ENCODE data around the gene PRKCB. TPM values are rescaled to one million over a fixed set of nuclear protein-coding genes. Genes with fewer than 3 reads are reported as not detected.

PRKCB gene
- polyA plus RNA-seq, 1 donor from 2014 or later: 27.6 TPM

DNA sequence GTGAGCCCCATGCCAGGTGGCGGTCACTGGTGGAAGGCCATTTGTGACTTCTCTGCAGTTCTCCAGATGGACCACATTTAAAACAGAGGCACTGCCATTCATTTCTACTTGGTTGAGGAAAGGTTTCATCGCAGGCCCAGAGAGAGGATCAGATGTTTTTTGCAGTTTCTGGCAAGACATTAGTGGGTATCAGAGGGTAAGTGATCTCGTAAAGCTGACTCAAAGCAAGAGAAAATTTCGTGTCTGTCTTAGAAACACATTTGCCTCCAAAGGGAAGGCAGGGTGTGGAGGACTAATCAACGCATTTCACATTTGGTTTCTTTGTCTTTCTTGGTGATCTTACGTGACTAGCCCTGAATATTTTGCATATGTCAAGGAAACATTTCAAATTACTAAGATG is 81.8 kb downstream of the PRKCB start:
- no peaks in the 10 kb centered on the region for H3K27me3 ChIP-seq (ENCODE audit: insufficient read depth, low read depth, low read length)
- TF ChIP-seq RAD21 (conservative IDR thresholded peaks at IDR 0.05): no peak
- TF ChIP-seq, protein P1, sequence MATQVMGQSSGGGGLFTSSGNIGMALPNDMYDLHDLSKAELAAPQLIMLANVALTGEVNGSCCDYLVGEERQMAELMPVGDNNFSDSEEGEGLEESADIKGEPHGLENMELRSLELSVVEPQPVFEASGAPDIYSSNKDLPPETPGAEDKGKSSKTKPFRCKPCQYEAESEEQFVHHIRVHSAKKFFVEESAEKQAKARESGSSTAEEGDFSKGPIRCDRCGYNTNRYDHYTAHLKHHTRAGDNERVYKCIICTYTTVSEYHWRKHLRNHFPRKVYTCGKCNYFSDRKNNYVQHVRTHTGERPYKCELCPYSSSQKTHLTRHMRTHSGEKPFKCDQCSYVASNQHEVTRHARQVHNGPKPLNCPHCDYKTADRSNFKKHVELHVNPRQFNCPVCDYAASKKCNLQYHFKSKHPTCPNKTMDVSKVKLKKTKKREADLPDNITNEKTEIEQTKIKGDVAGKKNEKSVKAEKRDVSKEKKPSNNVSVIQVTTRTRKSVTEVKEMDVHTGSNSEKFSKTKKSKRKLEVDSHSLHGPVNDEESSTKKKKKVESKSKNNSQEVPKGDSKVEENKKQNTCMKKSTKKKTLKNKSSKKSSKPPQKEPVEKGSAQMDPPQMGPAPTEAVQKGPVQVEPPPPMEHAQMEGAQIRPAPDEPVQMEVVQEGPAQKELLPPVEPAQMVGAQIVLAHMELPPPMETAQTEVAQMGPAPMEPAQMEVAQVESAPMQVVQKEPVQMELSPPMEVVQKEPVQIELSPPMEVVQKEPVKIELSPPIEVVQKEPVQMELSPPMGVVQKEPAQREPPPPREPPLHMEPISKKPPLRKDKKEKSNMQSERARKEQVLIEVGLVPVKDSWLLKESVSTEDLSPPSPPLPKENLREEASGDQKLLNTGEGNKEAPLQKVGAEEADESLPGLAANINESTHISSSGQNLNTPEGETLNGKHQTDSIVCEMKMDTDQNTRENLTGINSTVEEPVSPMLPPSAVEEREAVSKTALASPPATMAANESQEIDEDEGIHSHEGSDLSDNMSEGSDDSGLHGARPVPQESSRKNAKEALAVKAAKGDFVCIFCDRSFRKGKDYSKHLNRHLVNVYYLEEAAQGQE (IDR thresholded peaks at IDR 0.05; ENCODE audit: borderline replicate concordance): no peak
- TF ChIP-seq EP300 (conservative IDR thresholded peaks at IDR 0.05; ENCODE audit: poor library complexity, severe bottlenecking): no peak
- TF ChIP-seq TAF1 (IDR thresholded peaks at IDR 0.05; ENCODE audit: low read depth): no peak
- TF ChIP-seq POLR2AphosphoS5 (IDR thresholded peaks at IDR 0.05): no peak
- TF ChIP-seq EZH2 (IDR thresholded peaks at IDR 0.05; ENCODE audit: borderline replicate concordance, insufficient read depth, low read length, poor library complexity, severe bottlenecking): no peak
- TF ChIP-seq, protein P2, sequence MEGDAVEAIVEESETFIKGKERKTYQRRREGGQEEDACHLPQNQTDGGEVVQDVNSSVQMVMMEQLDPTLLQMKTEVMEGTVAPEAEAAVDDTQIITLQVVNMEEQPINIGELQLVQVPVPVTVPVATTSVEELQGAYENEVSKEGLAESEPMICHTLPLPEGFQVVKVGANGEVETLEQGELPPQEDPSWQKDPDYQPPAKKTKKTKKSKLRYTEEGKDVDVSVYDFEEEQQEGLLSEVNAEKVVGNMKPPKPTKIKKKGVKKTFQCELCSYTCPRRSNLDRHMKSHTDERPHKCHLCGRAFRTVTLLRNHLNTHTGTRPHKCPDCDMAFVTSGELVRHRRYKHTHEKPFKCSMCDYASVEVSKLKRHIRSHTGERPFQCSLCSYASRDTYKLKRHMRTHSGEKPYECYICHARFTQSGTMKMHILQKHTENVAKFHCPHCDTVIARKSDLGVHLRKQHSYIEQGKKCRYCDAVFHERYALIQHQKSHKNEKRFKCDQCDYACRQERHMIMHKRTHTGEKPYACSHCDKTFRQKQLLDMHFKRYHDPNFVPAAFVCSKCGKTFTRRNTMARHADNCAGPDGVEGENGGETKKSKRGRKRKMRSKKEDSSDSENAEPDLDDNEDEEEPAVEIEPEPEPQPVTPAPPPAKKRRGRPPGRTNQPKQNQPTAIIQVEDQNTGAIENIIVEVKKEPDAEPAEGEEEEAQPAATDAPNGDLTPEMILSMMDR (IDR thresholded peaks at IDR 0.05; ENCODE audit: poor library complexity, severe bottlenecking): no peak
- no peak for TF ChIP-seq MXI1 (conservative IDR thresholded peaks at IDR 0.05; ENCODE audit: poor library complexity, severe bottlenecking)
- no peak for TF ChIP-seq SMC3 (conservative IDR thresholded peaks at IDR 0.05; ENCODE audit: poor library complexity)

DNA sequence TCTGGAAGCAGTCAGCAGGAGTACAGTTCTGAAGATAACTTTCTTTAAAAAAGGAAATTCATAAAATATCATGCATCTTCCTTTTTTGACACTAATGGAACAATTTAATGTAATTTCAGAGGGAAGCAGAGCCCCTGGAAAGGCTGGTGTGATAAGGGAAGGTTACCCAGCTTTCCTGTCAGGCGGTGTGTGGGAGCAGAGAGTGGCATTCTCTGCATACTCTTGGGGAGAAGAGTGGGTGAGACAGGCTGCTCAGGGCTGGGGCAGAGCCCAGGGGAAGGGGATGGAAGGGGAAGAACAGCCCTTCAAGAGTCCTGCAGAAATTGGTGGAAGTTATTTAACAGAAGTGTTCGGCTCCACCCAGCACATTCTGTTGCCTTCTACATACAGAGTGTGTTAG is 84.7 kb downstream of the PRKCB start:
- Histone ChIP-seq H3K4me3 (ENCODE audit: low read length) (no peak overlapping the region), H3K36me3 (ENCODE audit: insufficient read depth, low read length) (no peaks in the 10 kb centered on the region), H3K9me2 (ENCODE audit: insufficient read depth, low read length) (no peaks in the 10 kb centered on the region), H3K27me3 (ENCODE audit: insufficient read depth, low read depth, low read length) (no peaks in the 10 kb centered on the region), H4K20me1 (ENCODE audit: insufficient read depth) (no peaks in the 10 kb centered on the region), H3K9me3 (ENCODE audit: low read length) (no peaks in the 10 kb centered on the region), H3F3A (ENCODE audit: insufficient read depth, low read length, poor library complexity, severe bottlenecking) (no peaks in the 10 kb centered on the region), H3K9ac (ENCODE audit: low read length) (no peak overlapping the region), H3K4me2 (ENCODE audit: low read length) (no peak overlapping the region), H2AFZ (ENCODE audit: low read depth, low read length) (no peak overlapping the region), H3K79me2 (replicated peaks; ENCODE audit: insufficient read depth, low read length) (no peaks in the 10 kb centered on the region), H3K27ac (ENCODE audit: low read length) (peak overlapping the region; percentile 7)
- TF ChIP-seq, protein P1 (IDR thresholded peaks at IDR 0.05; ENCODE audit: borderline replicate concordance): peak; percentile 22
- no peak for TF ChIP-seq EZH2 (IDR thresholded peaks at IDR 0.05; ENCODE audit: borderline replicate concordance, insufficient read depth, low read length, poor library complexity, severe bottlenecking)
- TF ChIP-seq RAD21 (conservative IDR thresholded peaks at IDR 0.05): no peak
- TF ChIP-seq POLR2AphosphoS5 (IDR thresholded peaks at IDR 0.05): no peak
- no peak for TF ChIP-seq SMC3 (conservative IDR thresholded peaks at IDR 0.05; ENCODE audit: poor library complexity)

More for the DNA sequence above, 81.8 kb downstream of the PRKCB start:
- no peaks in the 10 kb centered on the region for H3F3A ChIP-seq (ENCODE audit: insufficient read depth, low read length, poor library complexity, severe bottlenecking)
- H3K9me2 ChIP-seq (ENCODE audit: insufficient read depth, low read length): no peaks in the 10 kb centered on the region
- H3K4me2 ChIP-seq (ENCODE audit: low read length): no peak overlapping the region
- H2AFZ ChIP-seq (ENCODE audit: low read depth, low read length): no peak overlapping the region
- H3K9ac ChIP-seq (ENCODE audit: low read length): no peak overlapping the region
- no peaks in the 10 kb centered on the region for H4K20me1 ChIP-seq (ENCODE audit: insufficient read depth)
- no peaks in the 10 kb centered on the region for H3K9me3 ChIP-seq (ENCODE audit: low read length)
- no peaks in the 10 kb centered on the region for H3K79me2 ChIP-seq (replicated peaks; ENCODE audit: insufficient read depth, low read length)
- H3K4me3 ChIP-seq (ENCODE audit: low read length): no peak overlapping the region
- no peaks in the 10 kb centered on the region for H3K36me3 ChIP-seq (ENCODE audit: insufficient read depth, low read length)
- H3K27ac ChIP-seq (ENCODE audit: low read length): no peak overlapping the region

All from neural cell (in vitro differentiated cells).